Keratinocyte (primary cell): ENCODE data around the gene KIF11. TPM values are rescaled to one million over a fixed set of nuclear protein-coding genes. Genes with fewer than 3 reads are reported as not detected.
A peak's percentile ranks its signal among the peaks of the same experiment; 100 is the strongest.

Experiments used
- DNase-seq: peaks from one replicate; pipeline ENCODE4 v3.0.0-alpha.2; 2011; ENCODE audit warnings: low read depth, missing footprints, low spot score
- FAIRE-seq: peaks from 2 replicates; lab custom pipeline; 2011; peaks lifted over from hg19 to GRCh38; lab: Jason Lieb, UNC
- H2AFZ ChIP-seq: 2 replicates; pipeline ENCODE4 v1.6.0; 2012; ENCODE audit warnings: low read length, control low read depth, inconsistent platforms; ENCODE audit not compliant: control insufficient read depth
- H3K27ac ChIP-seq: 2 replicates; pipeline ENCODE4 v1.5.1; 2011; ENCODE audit warnings: low read length; ENCODE audit not compliant: control insufficient read depth, insufficient read depth
- H3K27me3 ChIP-seq: 3 replicates; pipeline ENCODE4 v1.6.0; 2011; ENCODE audit warnings: low read length; ENCODE audit not compliant: control insufficient read depth, insufficient read depth; ENCODE audit errors: extremely low read depth
- H3K36me3 ChIP-seq, 2 experiments: 2 replicates in 1 of 2; 3 replicates in 1 of 2; pipeline ENCODE4 v1.5.1; 2011; ENCODE audit warnings: low read length in 2 of 2, mild to moderate bottlenecking in 1 of 2; ENCODE audit not compliant: control insufficient read depth in 2 of 2, insufficient read depth in 2 of 2; ENCODE audit errors: extremely low read depth in 1 of 2
- H3K4me1 ChIP-seq: 3 replicates; pipeline ENCODE4 v1.5.1; 2011; ENCODE audit warnings: low read length; ENCODE audit not compliant: control insufficient read depth, insufficient read depth; ENCODE audit errors: extremely low read depth
- H3K4me2 ChIP-seq: 3 replicates; pipeline ENCODE4 v1.6.0; 2011; ENCODE audit warnings: low read depth, low read length; ENCODE audit not compliant: control insufficient read depth, insufficient read depth; ENCODE audit errors: extremely low read depth
- H3K4me3 ChIP-seq, 3 experiments: fragments of 200-600 bp in 1 of 3; sonication (generic) in 1 of 3; 2 replicates in 2 of 3; 3 replicates in 1 of 3; pipeline ENCODE4 v1.5.1; 2011 to 2016; ENCODE audit warnings: low read length in 3 of 3, mild to moderate bottlenecking in 3 of 3, control low read depth in 2 of 3, inconsistent platforms in 1 of 3, low read depth in 1 of 3, mixed read lengths in 1 of 3, mixed run types in 1 of 3, moderate library complexity in 1 of 3; ENCODE audit not compliant: control insufficient read depth in 2 of 3, insufficient read depth in 2 of 3; ENCODE audit errors: extremely low read depth in 1 of 3
- H3K79me2 ChIP-seq: 2 replicates; pipeline ENCODE4 v1.6.0; 2012; ENCODE audit warnings: low read length; ENCODE audit not compliant: control insufficient read depth, insufficient read depth
- H3K9ac ChIP-seq: 3 replicates; pipeline ENCODE4 v1.6.0; 2011; ENCODE audit warnings: low read length; ENCODE audit not compliant: control insufficient read depth, insufficient read depth; ENCODE audit errors: extremely low read depth
- H3K9me1 ChIP-seq: 3 replicates; pipeline ENCODE4 v1.6.0; 2011; ENCODE audit warnings: low read length; ENCODE audit not compliant: control insufficient read depth, insufficient read depth; ENCODE audit errors: extremely low read depth
- H3K9me3 ChIP-seq: 2 replicates; pipeline ENCODE4 v1.5.1; 2012; ENCODE audit warnings: low read depth, low read length; ENCODE audit not compliant: control insufficient read depth
- H4K20me1 ChIP-seq: 3 replicates; pipeline ENCODE4 v1.6.0; 2011; ENCODE audit warnings: low read length; ENCODE audit not compliant: control insufficient read depth, insufficient read depth; ENCODE audit errors: extremely low read depth
- EZH2 ChIP-seq: IDR thresholded peaks from one replicate; pipeline ENCODE4 v1.6.1; 2012; ENCODE audit warnings: inconsistent platforms, mild to moderate bottlenecking, low read length, moderate library complexity
- dilution Hi-C: fragments of 300-500 bp; cut with MboI; formaldehyde crosslinking; loops from one replicate; pipeline ENCODE4 v1.7.0; 2020; ENCODE audit warnings: low sequenced_read_pairs; ENCODE audit not compliant: extremely low pct_ligation_motif_present
- polyA minus RNA-seq, 3 experiments: library from RNA; depleted of rRNA, polyadenylated mRNA; stranded (reverse); fragments of >200 nt; gene quantifications; 1 replicate in 1 of 3; 2 replicates in 1 of 3; 3 replicates in 1 of 3; pipeline ENCODE4 v1.2.3, GENCODE V29; 2011
- polyA plus RNA-seq, 5 experiments: library from polyadenylated mRNA; depleted of rRNA in 3 of 5; stranded (reverse) in 3 of 5; stranded (forward) in 1 of 5; unstranded in 1 of 5; fragments of >200 nt; gene quantifications; 1 replicate in 1 of 5; 2 replicates in 3 of 5; 3 replicates in 1 of 5; pipeline versions ENCODE4 v1.2.1 to v1.2.3, GENCODE V29; 2011 to 2012; ENCODE audit warnings: missing spikeins in 2 of 5, low read depth in 1 of 5, low replicate concordance in 1 of 5
- TF ChIP-seq, protein P1 (sequence below), 3 experiments: IDR thresholded peaks in 1 of 3; conservative IDR thresholded peaks in 1 of 3; optimal IDR thresholded peaks in 1 of 3; 2 replicates in 2 of 3; 3 replicates in 1 of 3; pipeline versions ENCODE3 to v1.5.1; 2011; ENCODE audit warnings: low read length in 3 of 3, mild to moderate bottlenecking in 3 of 3, moderate library complexity in 2 of 3, control low read depth in 1 of 3, inconsistent platforms in 1 of 3; ENCODE audit not compliant: insufficient read depth in 2 of 3; ENCODE audit errors: extremely low read depth in 1 of 3

KIF11 gene
- 1.5 to 10.6 TPM (median 6.3 TPM) in 3 replicates for polyA plus RNA-seq
- polyA plus RNA-seq (2011; ENCODE audit: low read depth): 1.1 TPM
- 1.6 and 3.6 TPM in 2 replicates for polyA plus RNA-seq (2011; cell fraction: cytosol; rRNA removed)
- 2.2 and 2.9 TPM in 2 replicates for polyA plus RNA-seq (2011; cell fraction: nucleus; rRNA removed)
- 0.62 and 9.2 TPM in 2 replicates for polyA plus RNA-seq (2012; ENCODE audit: low replicate concordance)
- polyA minus RNA-seq: 0.89 to 10.9 TPM (median 1.1 TPM) in 3 replicates
- polyA minus RNA-seq (2011; cell fraction: cytosol; rRNA and poly(A)+ RNA removed): 1.7 TPM
- 1.2 and 2.8 TPM in 2 replicates for polyA minus RNA-seq (2011; cell fraction: nucleus; rRNA and poly(A)+ RNA removed)

GRCh38 chr10:92592761-92593618 lies at the start of gene KIF11:
TSS of gene KIF11 (plus strand) at chr10:92593130. CDS start at chr10:92593376, 246 bp downstream.
- H3K4me2 ChIP-seq: peak within 1 kb of the TSS; percentile 95
- H3K9me3 ChIP-seq: no peaks in the 10 kb centered on the region
- H3K4me1 ChIP-seq: peaks cover 8% of the 10 kb centered on the region
- H4K20me1 ChIP-seq: no peaks in the 10 kb centered on the region
- H3K27ac ChIP-seq: peak within 1 kb of the TSS; percentile 83
- TF ChIP-seq EZH2: no peak
- TF ChIP-seq, protein P1, sequence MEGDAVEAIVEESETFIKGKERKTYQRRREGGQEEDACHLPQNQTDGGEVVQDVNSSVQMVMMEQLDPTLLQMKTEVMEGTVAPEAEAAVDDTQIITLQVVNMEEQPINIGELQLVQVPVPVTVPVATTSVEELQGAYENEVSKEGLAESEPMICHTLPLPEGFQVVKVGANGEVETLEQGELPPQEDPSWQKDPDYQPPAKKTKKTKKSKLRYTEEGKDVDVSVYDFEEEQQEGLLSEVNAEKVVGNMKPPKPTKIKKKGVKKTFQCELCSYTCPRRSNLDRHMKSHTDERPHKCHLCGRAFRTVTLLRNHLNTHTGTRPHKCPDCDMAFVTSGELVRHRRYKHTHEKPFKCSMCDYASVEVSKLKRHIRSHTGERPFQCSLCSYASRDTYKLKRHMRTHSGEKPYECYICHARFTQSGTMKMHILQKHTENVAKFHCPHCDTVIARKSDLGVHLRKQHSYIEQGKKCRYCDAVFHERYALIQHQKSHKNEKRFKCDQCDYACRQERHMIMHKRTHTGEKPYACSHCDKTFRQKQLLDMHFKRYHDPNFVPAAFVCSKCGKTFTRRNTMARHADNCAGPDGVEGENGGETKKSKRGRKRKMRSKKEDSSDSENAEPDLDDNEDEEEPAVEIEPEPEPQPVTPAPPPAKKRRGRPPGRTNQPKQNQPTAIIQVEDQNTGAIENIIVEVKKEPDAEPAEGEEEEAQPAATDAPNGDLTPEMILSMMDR (optimal IDR thresholded peaks at IDR 0.05 in 1 of 3, IDR thresholded peaks at IDR 0.05 in 1 of 3, conservative IDR thresholded peaks at IDR 0.05 in 1 of 3; ENCODE audit: extremely low read depth in 1 of 3, insufficient read depth in 2 of 3, low read length in 3 of 3): no peak
- H3K4me3 ChIP-seq: peak within 1 kb of the TSS; percentile 83 to 95 (median 93)
- H2AFZ ChIP-seq: peak within 1 kb of the TSS; percentile 94
- H3K9me1 ChIP-seq: no peaks in the 10 kb centered on the region
- H3K36me3 ChIP-seq: no peaks in the 10 kb centered on the region
- dilution Hi-C loops: no loop called here
- H3K79me2 ChIP-seq: peaks cover 50% of the 10 kb centered on the region
- H3K27me3 ChIP-seq: no peaks in the 10 kb centered on the region
- H3K9ac ChIP-seq: peak within 1 kb of the TSS; percentile 88
- DNase-seq (peak; percentile 67), FAIRE-seq (peak; percentile 92)

DNA sequence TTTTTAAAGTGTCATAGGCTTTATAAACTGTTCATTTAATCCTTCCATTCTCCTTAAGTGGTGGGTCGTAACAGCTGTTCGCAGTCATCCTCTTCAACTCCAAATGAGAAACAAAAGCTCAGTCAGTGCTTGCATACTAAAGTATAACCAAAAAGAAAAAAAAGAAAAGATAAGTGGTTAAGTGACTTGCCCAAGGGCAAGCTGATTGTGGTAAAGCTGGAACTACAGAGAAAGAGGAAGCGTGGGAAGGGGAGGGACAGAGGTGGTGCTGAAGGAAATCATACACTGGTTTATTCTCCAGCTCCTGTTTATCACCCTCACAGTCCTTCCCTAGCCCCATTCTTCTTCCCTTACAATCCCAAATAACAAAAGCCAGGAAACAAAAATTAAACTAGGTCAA lies 48.6 kb upstream of the KIF11 start:
- H3K9me1 ChIP-seq: peaks cover 3% of the 10 kb centered on the region
- no peak overlapping the region for H3K27ac ChIP-seq
- no peak for TF ChIP-seq EZH2
- TF ChIP-seq, protein P1 (optimal IDR thresholded peaks at IDR 0.05 in 1 of 3, IDR thresholded peaks at IDR 0.05 in 1 of 3, conservative IDR thresholded peaks at IDR 0.05 in 1 of 3; ENCODE audit: extremely low read depth in 1 of 3, insufficient read depth in 2 of 3, low read length in 3 of 3): no peak
- no peak for DNase-seq
- H4K20me1 ChIP-seq: no peaks in the 10 kb centered on the region
- H3K27me3 ChIP-seq: no peaks in the 10 kb centered on the region
- peak overlapping the region; percentile 53 for H3K4me2 ChIP-seq
- H3K79me2 ChIP-seq: peaks cover 15% of the 10 kb centered on the region
- dilution Hi-C loops: no loop called here
- peaks cover 0 to 2% of the 10 kb centered on the region in 2 experiments for H3K36me3 ChIP-seq
- no peak overlapping the region for H3K4me3 ChIP-seq
- peak; percentile 5 for FAIRE-seq
- H3K9me3 ChIP-seq: no peaks in the 10 kb centered on the region
- H3K9ac ChIP-seq: no peak overlapping the region
- H2AFZ ChIP-seq: no peak overlapping the region
- peaks cover 7% of the 10 kb centered on the region for H3K4me1 ChIP-seq
